DND-41 (cell line): Measurements from ENCODE around the gene ABCF3.
A peak's percentile ranks its signal among the peaks of the same experiment; 100 is the strongest.

ENCODE experiments used
- ATAC-seq: fragments of 200-7000 bp; cut with Tn5 transposase; 3 replicates; pipeline ENCODE4 v1.9.1; 2021; ENCODE audit warnings: low read depth; ENCODE audit not compliant: insufficient read depth
- DNase-seq: peaks from one replicate; pipeline ENCODE4 v3.0.0-alpha.2; 2020
- H2AFZ ChIP-seq: 2 replicates; pipeline ENCODE4 v1.6.0; 2012; ENCODE audit warnings: low read depth, low read length
- H3K27ac ChIP-seq: 2 replicates; pipeline ENCODE4 v1.5.1; 2012; ENCODE audit warnings: low read length, inconsistent platforms
- H3K27me3 ChIP-seq: fragments of 200-600 bp; sonication (generic); 2 replicates; pipeline ENCODE4 v1.6.0; 2012; ENCODE audit warnings: low read length, mild to moderate bottlenecking, inconsistent platforms; ENCODE audit not compliant: insufficient read depth, poor library complexity
- H3K36me3 ChIP-seq: 2 replicates; pipeline ENCODE4 v1.5.1; 2012; ENCODE audit warnings: low read length, inconsistent platforms; ENCODE audit not compliant: insufficient read depth
- H3K4me1 ChIP-seq: 2 replicates; pipeline ENCODE4 v1.5.1; 2012; ENCODE audit warnings: mild to moderate bottlenecking, low read length; ENCODE audit not compliant: insufficient read depth
- H3K4me2 ChIP-seq: 2 replicates; pipeline ENCODE4 v1.6.0; 2012; ENCODE audit warnings: mild to moderate bottlenecking, moderate library complexity, low read length, inconsistent platforms; ENCODE audit not compliant: insufficient read depth
- H3K4me3 ChIP-seq, 2 experiments: fragments of 200-600 bp in 1 of 2; shearing (Covaris generic) in 1 of 2; 2 replicates each; pipeline ENCODE4 v1.5.1; 2012 to 2016; ENCODE audit warnings: inconsistent platforms in 2 of 2, low read length in 2 of 2, mild to moderate bottlenecking in 2 of 2, low read depth in 1 of 2, moderate library complexity in 1 of 2
- H3K79me2 ChIP-seq: 2 replicates; pipeline ENCODE4 v1.6.0; 2012; ENCODE audit warnings: low read length, inconsistent platforms; ENCODE audit not compliant: insufficient read depth
- H3K9ac ChIP-seq: 2 replicates; pipeline ENCODE4 v1.6.0; 2012; ENCODE audit warnings: low read depth, mild to moderate bottlenecking, inconsistent platforms, low read length, moderate library complexity
- H3K9me3 ChIP-seq: 2 replicates; pipeline ENCODE4 v1.5.1; 2012; ENCODE audit warnings: low read length, moderate library complexity, mild to moderate bottlenecking, inconsistent platforms; ENCODE audit not compliant: insufficient read depth, severe bottlenecking
- H4K20me1 ChIP-seq: 2 replicates; pipeline ENCODE4 v1.6.0; 2012; ENCODE audit warnings: low read length; ENCODE audit not compliant: insufficient read depth
- CTCF ChIP-seq: IDR thresholded peaks from 2 replicates; pipeline ENCODE4 v1.5.1; 2012; ENCODE audit warnings: borderline replicate concordance, low read length, moderate library complexity, mild to moderate bottlenecking; ENCODE audit not compliant: poor library complexity, severe bottlenecking; ENCODE audit errors: extremely low read depth
- EZH2 ChIP-seq: IDR thresholded peaks from 3 replicates; pipeline ENCODE4 v1.6.1; 2012; ENCODE audit warnings: borderline replicate concordance, low read depth, mild to moderate bottlenecking, moderate library complexity, low read length, inconsistent platforms; ENCODE audit not compliant: severe bottlenecking

The ABCF3 gene

GRCh38 chr3:184193991-184194539 is 8.1 kb downstream of the ABCF3 start:
- Histone ChIP-seq H3K79me2 (peaks cover 2% of the 10 kb centered on the region), H3K4me2 (no peak overlapping the region), H3K4me1 (no peaks in the 10 kb centered on the region), H3K27ac (no peak overlapping the region), H3K36me3 (peaks cover 53% of the 10 kb centered on the region), H3K27me3 (no peaks in the 10 kb centered on the region), H4K20me1 (peaks cover 9% of the 10 kb centered on the region), H3K9ac (no peak overlapping the region), H3K4me3 (no peak overlapping the region), H3K9me3 (no peaks in the 10 kb centered on the region), H2AFZ (no peak overlapping the region)
- no peak for ATAC-seq
- TF ChIP-seq CTCF: no peak
- DNase-seq: no peak

- ATAC-seq: 0 out of 3 replicates have a peak, but pooled peaks have one; percentile 12
- no peaks in the 10 kb centered on the region for H3K4me1 ChIP-seq
- no peak overlapping the region for H3K4me2 ChIP-seq
- H4K20me1 ChIP-seq: peaks cover 9% of the 10 kb centered on the region
- no peaks in the 10 kb centered on the region for H3K27me3 ChIP-seq
- no peaks in the 10 kb centered on the region for H3K79me2 ChIP-seq
- H3K4me3 ChIP-seq: no peak overlapping the region
- DNase-seq: no peak
- TF ChIP-seq CTCF (no peak), EZH2 (no peak)
- no peak overlapping the region for H2AFZ ChIP-seq
- H3K9me3 ChIP-seq: no peaks in the 10 kb centered on the region
- no peak overlapping the region for H3K27ac ChIP-seq
- H3K9ac ChIP-seq: no peak overlapping the region
- peaks cover 30% of the 10 kb centered on the region for H3K36me3 ChIP-seq
Measured at GRCh38 chr3:184196536-184196935, 10.5 kb downstream of the ABCF3 start.

- no peak overlapping the region for H3K9ac ChIP-seq
- H3K27ac ChIP-seq: no peak overlapping the region
- H3K79me2 ChIP-seq: no peaks in the 10 kb centered on the region
- H3K27me3 ChIP-seq: no peaks in the 10 kb centered on the region
- DNase-seq: no peak
- H3K9me3 ChIP-seq: no peaks in the 10 kb centered on the region
- H3K4me3 ChIP-seq: no peak overlapping the region
- no peak overlapping the region for H3K4me2 ChIP-seq
- H3K36me3 ChIP-seq: peaks cover 11% of the 10 kb centered on the region
- no peak for ATAC-seq
- TF ChIP-seq EZH2: no peak
- TF ChIP-seq CTCF: peak; percentile 5
- H2AFZ ChIP-seq: no peak overlapping the region
- peaks cover 4% of the 10 kb centered on the region; the same call in 1 of the 2 replicates for H4K20me1 ChIP-seq
- H3K4me1 ChIP-seq: no peaks in the 10 kb centered on the region
Measured at GRCh38 chr3:184198509-184198908, 12.5 kb downstream of the ABCF3 start.

GRCh38 chr3:184200825-184201224 is 14.8 kb downstream of the ABCF3 start:
- H3K79me2 ChIP-seq: no peaks in the 10 kb centered on the region
- DNase-seq: no peak
- H3K4me1 ChIP-seq: no peaks in the 10 kb centered on the region
- no peak overlapping the region for H3K4me3 ChIP-seq
- H3K27ac ChIP-seq: no peak overlapping the region
- H3K9ac ChIP-seq: no peak overlapping the region
- TF ChIP-seq EZH2 (no peak), CTCF (no peak)
- H3K36me3 ChIP-seq: no peaks in the 10 kb centered on the region
- H3K9me3 ChIP-seq: no peaks in the 10 kb centered on the region
- H4K20me1 ChIP-seq: 0 out of 2 replicates have a peak, but pooled peaks cover 3% of the 10 kb centered on the region
- H3K4me2 ChIP-seq: no peak overlapping the region
- no peak for ATAC-seq
- no peaks in the 10 kb centered on the region for H3K27me3 ChIP-seq
- no peak overlapping the region for H2AFZ ChIP-seq
